Activated CD4-positive, alpha-beta T cell treated with anti-CD3 and anti-CD28 coated beads, Interleukin-2, amount 50 U/mL, for 1 hour (primary cell): ENCODE measurements around the gene GMPR2.
A peak's percentile ranks its signal among the peaks of the same experiment; 100 is the strongest.

Experiments
- DNase-seq: peaks from one replicate; pipeline ENCODE4 v3.0.0-alpha.2; 2020

Gene GMPR2

GRCh38 chr14:24270537-24271133 lies 37.9 kb downstream of the GMPR2 start:
- no peak for DNase-seq

- DNase-seq = peak; percentile 90
Observed at GRCh38 chr14:24271134-24271833, 38.6 kb downstream of the GMPR2 start, which contains the start of gene RABGGTA. TSS of gene RABGGTA (minus strand) at chr14:24271597. CDS start at chr14:24271115, 482 bp downstream.

GRCh38 chr14:24271834-24272263 lies 39.1 kb downstream of the GMPR2 start:
- no peak for DNase-seq

- no peak for DNase-seq
Observed at GRCh38 chr14:24272467-24272866, 39.7 kb downstream of the GMPR2 start.

GRCh38 chr14:24273422-24273998 lies 40.8 kb downstream of the GMPR2 start:
- no peak for DNase-seq

- DNase-seq = peak; percentile 28
Observed at GRCh38 chr14:24274101-24274543, 41.4 kb downstream of the GMPR2 start.

GRCh38 chr14:24277071-24277470 lies 44.3 kb downstream of the GMPR2 start:
- DNase-seq = no peak

- DNase-seq = no peak
Observed at GRCh38 chr14:24277606-24278321, 45.0 kb downstream of the GMPR2 start.

- DNase-seq = no peak
Observed at GRCh38 chr14:24278424-24278823, 45.7 kb downstream of the GMPR2 start.

- peak; percentile 47 for DNase-seq
Observed at GRCh38 chr14:24279301-24280186, 46.8 kb downstream of the GMPR2 start.

GRCh38 chr14:24280797-24281460 lies 48.2 kb downstream of the GMPR2 start:
- DNase-seq = no peak

GRCh38 chr14:24281636-24282035 lies 48.9 kb downstream of the GMPR2 start:
- DNase-seq = no peak

- no peak for DNase-seq
Observed at GRCh38 chr14:24282736-24283135, 50.0 kb downstream of the GMPR2 start.

- DNase-seq = no peak
Observed at GRCh38 chr14:24283796-24284460, 51.2 kb downstream of the GMPR2 start.

GRCh38 chr14:24284501-24285035 lies 51.8 kb downstream of the GMPR2 start:
- no peak for DNase-seq

- DNase-seq = no peak
Observed at GRCh38 chr14:24285351-24285750, 52.6 kb downstream of the GMPR2 start.

- no peak for DNase-seq
Observed at GRCh38 chr14:24286996-24287395, 54.3 kb downstream of the GMPR2 start.
